Retinal pigment epithelial cell (primary cell): Measurements from ENCODE around the gene OR1S2.

Experiments used
- DNase-seq: peaks from one replicate; pipeline ENCODE4 v3.0.0-alpha.2; 2010; ENCODE audit warnings: low read depth
- H3K4me3 ChIP-seq: 2 replicates; pipeline ENCODE4 v1.5.1; 2011; ENCODE audit warnings: mild to moderate bottlenecking, low read length, control low read depth, moderate library complexity
- TF ChIP-seq, protein P1 (sequence below): conservative IDR thresholded peaks from 2 replicates; pipeline ENCODE4 v1.5.1; 2011; ENCODE audit warnings: low read depth, low read length, control low read depth, inconsistent platforms

OR1S2 gene

DNA sequence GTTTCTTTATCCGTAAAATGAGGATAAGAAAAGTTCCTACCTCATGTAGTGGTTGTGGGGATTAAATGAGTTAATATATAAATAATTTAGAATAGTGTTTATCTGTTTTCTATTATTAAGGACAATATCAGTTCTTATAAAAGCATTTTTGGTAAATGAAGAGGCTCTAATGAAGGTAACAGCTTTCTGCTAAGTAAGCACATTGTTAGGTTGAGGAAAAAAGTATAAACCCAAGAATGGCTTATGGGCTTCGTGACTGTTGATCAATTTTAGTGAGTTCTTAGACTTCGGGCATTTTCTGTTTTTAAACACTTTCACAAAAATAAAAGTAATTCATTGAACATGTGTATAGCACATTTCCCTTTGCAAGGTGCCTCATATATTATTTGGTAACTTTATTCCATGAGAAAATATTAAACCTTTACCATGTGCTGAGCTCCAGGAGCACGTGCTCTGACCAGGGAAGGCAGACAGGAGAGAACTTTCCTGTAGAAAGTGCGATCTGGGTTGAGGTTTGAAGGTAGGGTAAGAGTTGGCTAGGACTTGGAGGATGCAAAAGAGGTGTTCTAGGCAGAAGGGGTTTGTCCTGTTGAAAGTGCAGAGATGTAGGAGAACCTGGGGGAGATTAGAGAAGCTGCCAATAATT, 26.4 kb downstream of the OR1S2 start:
- TF ChIP-seq, protein P1, sequence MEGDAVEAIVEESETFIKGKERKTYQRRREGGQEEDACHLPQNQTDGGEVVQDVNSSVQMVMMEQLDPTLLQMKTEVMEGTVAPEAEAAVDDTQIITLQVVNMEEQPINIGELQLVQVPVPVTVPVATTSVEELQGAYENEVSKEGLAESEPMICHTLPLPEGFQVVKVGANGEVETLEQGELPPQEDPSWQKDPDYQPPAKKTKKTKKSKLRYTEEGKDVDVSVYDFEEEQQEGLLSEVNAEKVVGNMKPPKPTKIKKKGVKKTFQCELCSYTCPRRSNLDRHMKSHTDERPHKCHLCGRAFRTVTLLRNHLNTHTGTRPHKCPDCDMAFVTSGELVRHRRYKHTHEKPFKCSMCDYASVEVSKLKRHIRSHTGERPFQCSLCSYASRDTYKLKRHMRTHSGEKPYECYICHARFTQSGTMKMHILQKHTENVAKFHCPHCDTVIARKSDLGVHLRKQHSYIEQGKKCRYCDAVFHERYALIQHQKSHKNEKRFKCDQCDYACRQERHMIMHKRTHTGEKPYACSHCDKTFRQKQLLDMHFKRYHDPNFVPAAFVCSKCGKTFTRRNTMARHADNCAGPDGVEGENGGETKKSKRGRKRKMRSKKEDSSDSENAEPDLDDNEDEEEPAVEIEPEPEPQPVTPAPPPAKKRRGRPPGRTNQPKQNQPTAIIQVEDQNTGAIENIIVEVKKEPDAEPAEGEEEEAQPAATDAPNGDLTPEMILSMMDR = no peak
- DNase-seq = no peak
- no peak overlapping the region for H3K4me3 ChIP-seq

GRCh38 chr11:58165504-58166106, 38.3 kb downstream of the OR1S2 start:
- TF ChIP-seq, protein P1 = no peak
- H3K4me3 ChIP-seq = no peak overlapping the region
- no peak for DNase-seq

- TF ChIP-seq, protein P1 = no peak
- no peak overlapping the region for H3K4me3 ChIP-seq
- no peak for DNase-seq
These were observed 39.0 kb downstream of the OR1S2 start for GRCh38 chr11:58164990-58165389.

- no peak for DNase-seq
- TF ChIP-seq, protein P1 = no peak
- no peak overlapping the region for H3K4me3 ChIP-seq
These were observed 39.6 kb downstream of the OR1S2 start for GRCh38 chr11:58164389-58164788.
